Activated CD8-positive, alpha-beta T cell treated with anti-CD3 and anti-CD28 coated beads, Interleukin-2, amount 10 ng/mL, durations not matched to agents 7 days and 5 days (primary cell): ENCODE data around the gene GPX4. TPM values are rescaled to one million over a fixed set of nuclear protein-coding genes. Genes with fewer than 3 reads are reported as not detected.

Experiments
- ATAC-seq: fragments of 150-1000 bp; cut with Tn5 transposase; one replicate; pipeline ENCODE4 v1.10.0; 2021; ENCODE audit warnings: moderate library complexity
- CTCF ChIA-PET: fragments of 350-600 bp; sonication (Branson Sonifier 250); formaldehyde crosslinking; loops from one replicate; lab custom pipeline; 2021; ENCODE audit warnings: antibody characterized with exemption; lab: Charles Lee
- POLR2A ChIA-PET: fragments of 350-600 bp; sonication (Branson Sonifier 250); formaldehyde crosslinking; loops from one replicate; lab custom pipeline; 2021; ENCODE audit warnings: antibody characterized with exemption; lab: Charles Lee
- DNase-seq: peaks from one replicate; pipeline ENCODE4 v3.0.0-alpha.2; 2020
- H3K27ac Mint-ChIP-seq: one replicate; pipeline ENCODE4 v1.8.0; 2021; ENCODE audit warnings: mild to moderate bottlenecking, mixed read lengths
- H3K27me3 Mint-ChIP-seq: one replicate; pipeline ENCODE4 v1.8.0; 2021; ENCODE audit warnings: low read depth, mixed read lengths
- H3K36me3 Mint-ChIP-seq: one replicate; pipeline ENCODE4 v1.8.0; 2021; ENCODE audit warnings: low read depth, mixed read lengths
- H3K4me1 Mint-ChIP-seq: one replicate; pipeline ENCODE4 v1.8.0; 2021; ENCODE audit warnings: low read depth, mixed read lengths
- H3K4me3 Mint-ChIP-seq: one replicate; pipeline ENCODE4 v1.8.0; 2021; ENCODE audit warnings: mild to moderate bottlenecking, mixed read lengths
- H3K9me3 Mint-ChIP-seq: one replicate; pipeline ENCODE4 v1.8.0; 2022; ENCODE audit warnings: mixed read lengths; ENCODE audit not compliant: insufficient read depth
- total RNA-seq, 2 experiments: library from RNA; stranded (reverse); gene quantifications; one replicate each; pipeline ENCODE4 v1.2.3, GENCODE V29; 2021

GPX4 gene
- total RNA-seq, 2 experiments from 2014 or later = 174 to 177 TPM

GRCh38 chr19:1105873-1106840 lies 2.4 kb downstream of the GPX4 start:
- H3K4me3 Mint-ChIP-seq = peak overlapping the region; percentile 58
- H3K27me3 Mint-ChIP-seq = no peaks in the 10 kb centered on the region
- ChIA-PET POLR2A (interaction anchor here (0.5 to 1.0 kb wide), 3 partner anchors 11 to 306 kb away, joined by 3 to 4 read pairs (median 3); partner anchors contain the start of gene ABCA7), CTCF (no interaction called here)
- no peak for DNase-seq
- no peak for ATAC-seq
- peaks cover 32% of the 10 kb centered on the region for H3K4me1 Mint-ChIP-seq
- peak overlapping the region; percentile 34 for H3K27ac Mint-ChIP-seq
- H3K9me3 Mint-ChIP-seq = no peaks in the 10 kb centered on the region
- H3K36me3 Mint-ChIP-seq = peaks cover 4% of the 10 kb centered on the region

DNA sequence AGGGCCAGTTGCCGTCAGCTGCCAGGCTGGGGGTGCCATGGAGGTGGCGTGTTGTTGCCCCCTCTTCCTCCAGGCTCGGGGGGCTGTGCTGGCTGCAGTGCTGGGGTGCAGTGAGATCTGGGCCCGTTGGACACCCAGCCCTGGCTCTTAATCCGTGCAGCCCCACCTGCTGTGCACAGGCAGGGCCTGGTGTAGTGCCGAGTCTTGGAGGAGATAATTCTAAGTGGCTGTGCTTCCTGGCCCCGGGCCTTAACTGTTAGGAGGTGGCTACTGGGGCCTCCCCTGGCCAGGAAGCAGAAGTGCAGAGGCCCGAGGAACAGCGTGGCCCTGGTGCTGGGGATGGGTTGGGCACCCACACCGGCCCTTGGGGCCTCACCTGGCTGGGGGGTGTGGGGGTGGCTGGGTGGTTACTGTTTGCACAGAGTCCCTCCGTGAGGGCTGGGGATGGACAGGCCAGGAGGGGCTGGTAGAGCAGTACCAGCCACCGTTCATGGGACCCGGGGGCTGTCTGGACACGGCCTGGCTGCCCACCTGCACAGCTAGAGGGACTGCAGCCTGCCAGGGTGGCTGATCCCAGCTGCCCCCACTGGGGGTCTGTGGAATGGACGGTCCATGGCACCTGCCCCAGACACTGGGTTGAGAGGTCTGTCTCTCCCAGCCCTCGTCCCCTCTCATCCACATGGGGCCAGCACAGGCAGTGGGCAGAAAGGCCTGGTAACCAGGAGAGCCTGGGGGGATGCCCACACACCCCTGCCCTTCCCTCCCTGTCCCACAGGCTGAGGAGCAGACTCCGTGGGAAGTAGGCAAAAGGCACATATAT lies 3.3 kb downstream of the GPX4 start:
- DNase-seq (no peak), ATAC-seq (no peak)
- H3K27ac Mint-ChIP-seq = no peak overlapping the region
- CTCF ChIA-PET = no interaction called here
- peaks cover 6% of the 10 kb centered on the region for H3K36me3 Mint-ChIP-seq
- no peak overlapping the region for H3K4me3 Mint-ChIP-seq
- POLR2A ChIA-PET = no interaction called here
- H3K9me3 Mint-ChIP-seq = no peaks in the 10 kb centered on the region
- peaks cover 24% of the 10 kb centered on the region for H3K4me1 Mint-ChIP-seq
- no peaks in the 10 kb centered on the region for H3K27me3 Mint-ChIP-seq

GRCh38 chr19:1107661-1108261 lies 4.0 kb downstream of the GPX4 start:
- Mint-ChIP-seq H3K4me1 (peaks cover 18% of the 10 kb centered on the region), H3K36me3 (peaks cover 6% of the 10 kb centered on the region), H3K9me3 (no peaks in the 10 kb centered on the region), H3K27me3 (no peaks in the 10 kb centered on the region), H3K27ac (no peak overlapping the region), H3K4me3 (no peak overlapping the region)
- ChIA-PET POLR2A (no interaction called here), CTCF (no interaction called here)
- no peak for DNase-seq
- no peak for ATAC-seq

- no peaks in the 10 kb centered on the region for H3K27me3 Mint-ChIP-seq
- H3K4me3 Mint-ChIP-seq = no peak overlapping the region
- DNase-seq (no peak), ATAC-seq (no peak)
- peaks cover 14% of the 10 kb centered on the region for H3K4me1 Mint-ChIP-seq
- CTCF ChIA-PET = no interaction called here
- no peaks in the 10 kb centered on the region for H3K9me3 Mint-ChIP-seq
- POLR2A ChIA-PET = interaction anchor here (0.7 kb wide), 1 partner anchor 27 kb away, joined by 3 read pairs; no protein-coding TSS in a partner anchor
- no peak overlapping the region for H3K27ac Mint-ChIP-seq
- peaks cover 6% of the 10 kb centered on the region for H3K36me3 Mint-ChIP-seq
Observed at GRCh38 chr19:1108291-1109031, 4.7 kb downstream of the GPX4 start.

DNA sequence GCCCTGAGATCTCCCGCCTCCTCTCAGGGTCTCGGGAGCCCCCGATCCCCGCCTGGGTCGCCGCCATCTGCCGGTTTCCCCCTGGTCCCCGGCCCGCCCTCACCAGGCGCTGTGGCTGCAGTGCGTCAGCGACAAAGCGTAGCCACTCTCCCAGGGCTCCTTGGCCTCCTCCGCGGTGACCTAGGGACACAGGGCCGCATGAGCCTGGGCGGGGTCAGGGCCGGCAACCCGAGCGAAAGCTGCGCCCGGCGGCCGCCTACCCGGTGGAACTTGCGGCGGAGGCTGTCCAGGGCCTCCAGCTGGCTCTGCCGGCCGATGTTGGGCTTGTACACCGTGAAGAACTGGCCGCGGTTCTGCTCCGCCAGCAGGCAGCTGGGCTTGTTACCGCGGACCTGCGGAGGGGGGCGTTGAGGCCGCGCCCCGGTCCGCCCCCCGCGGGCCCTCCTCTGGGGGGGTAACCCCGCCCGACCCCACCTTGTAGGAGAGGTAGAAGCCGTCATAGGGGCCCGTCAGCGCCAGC lies 5.3 kb downstream of the GPX4 start:
- ChIA-PET CTCF (no interaction called here), POLR2A (interaction anchor here (0.7 kb wide), 1 partner anchor 28 kb away, joined by 3 read pairs; no protein-coding TSS in a partner anchor)
- DNase-seq (no peak), ATAC-seq (no peak)
- Mint-ChIP-seq H3K4me3 (no peak overlapping the region), H3K36me3 (peaks cover 6% of the 10 kb centered on the region), H3K27ac (no peak overlapping the region), H3K9me3 (no peaks in the 10 kb centered on the region), H3K4me1 (peaks cover 14% of the 10 kb centered on the region), H3K27me3 (no peaks in the 10 kb centered on the region)

DNA sequence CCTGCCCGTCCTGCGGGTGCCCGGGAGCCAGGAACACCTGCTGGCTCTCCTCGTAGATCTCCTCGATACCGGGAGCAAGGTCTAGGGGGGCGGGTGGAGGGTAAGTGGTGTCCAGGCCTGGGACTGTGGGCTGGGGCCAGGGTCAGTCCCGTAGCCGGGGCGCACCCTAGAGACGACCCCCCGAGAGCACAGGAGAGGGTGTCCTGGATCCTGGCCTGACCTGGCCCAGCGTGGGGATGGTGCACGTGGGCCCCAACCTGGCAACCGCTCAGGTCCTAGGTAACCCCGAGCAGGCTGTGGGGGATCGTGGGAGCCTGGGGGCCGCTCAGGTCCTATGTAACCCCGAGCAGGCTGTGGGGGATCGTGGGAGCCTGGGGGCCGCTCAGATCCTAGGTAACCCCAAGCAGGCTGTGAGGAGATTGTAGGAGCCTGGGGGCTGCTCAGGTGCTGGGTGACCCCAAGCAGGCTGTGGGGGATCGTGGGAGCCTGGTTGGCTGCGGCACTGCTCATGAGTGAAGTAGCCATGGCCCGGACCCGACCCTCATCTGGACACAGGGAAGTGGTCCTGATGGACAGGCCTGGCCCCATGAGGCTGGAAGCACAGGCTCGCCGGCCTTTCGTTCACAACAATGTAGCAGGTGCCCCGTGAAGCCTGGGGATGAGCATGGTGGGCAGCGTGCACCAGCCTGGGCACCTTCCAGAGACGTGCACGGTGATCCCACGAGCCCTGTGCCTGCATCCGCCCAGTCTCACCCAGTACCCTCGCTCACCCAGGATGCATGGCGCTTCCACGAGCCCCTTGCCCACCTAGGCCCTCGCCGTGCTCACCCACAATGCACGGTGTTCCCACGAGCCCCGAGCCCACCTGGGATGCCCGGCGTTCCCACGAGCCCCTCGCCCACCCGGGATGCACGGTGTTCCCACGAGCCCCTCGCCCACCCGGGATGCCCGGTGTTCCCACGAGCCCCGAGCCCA lies 6.2 kb downstream of the GPX4 start:
- DNase-seq (no peak), ATAC-seq (no peak)
- Mint-ChIP-seq H3K36me3 (peaks cover 6% of the 10 kb centered on the region), H3K27ac (no peak overlapping the region), H3K4me1 (peaks cover 13% of the 10 kb centered on the region), H3K9me3 (no peaks in the 10 kb centered on the region), H3K4me3 (no peak overlapping the region), H3K27me3 (no peaks in the 10 kb centered on the region)
- POLR2A ChIA-PET = no interaction called here
- CTCF ChIA-PET = no interaction called here

DNA sequence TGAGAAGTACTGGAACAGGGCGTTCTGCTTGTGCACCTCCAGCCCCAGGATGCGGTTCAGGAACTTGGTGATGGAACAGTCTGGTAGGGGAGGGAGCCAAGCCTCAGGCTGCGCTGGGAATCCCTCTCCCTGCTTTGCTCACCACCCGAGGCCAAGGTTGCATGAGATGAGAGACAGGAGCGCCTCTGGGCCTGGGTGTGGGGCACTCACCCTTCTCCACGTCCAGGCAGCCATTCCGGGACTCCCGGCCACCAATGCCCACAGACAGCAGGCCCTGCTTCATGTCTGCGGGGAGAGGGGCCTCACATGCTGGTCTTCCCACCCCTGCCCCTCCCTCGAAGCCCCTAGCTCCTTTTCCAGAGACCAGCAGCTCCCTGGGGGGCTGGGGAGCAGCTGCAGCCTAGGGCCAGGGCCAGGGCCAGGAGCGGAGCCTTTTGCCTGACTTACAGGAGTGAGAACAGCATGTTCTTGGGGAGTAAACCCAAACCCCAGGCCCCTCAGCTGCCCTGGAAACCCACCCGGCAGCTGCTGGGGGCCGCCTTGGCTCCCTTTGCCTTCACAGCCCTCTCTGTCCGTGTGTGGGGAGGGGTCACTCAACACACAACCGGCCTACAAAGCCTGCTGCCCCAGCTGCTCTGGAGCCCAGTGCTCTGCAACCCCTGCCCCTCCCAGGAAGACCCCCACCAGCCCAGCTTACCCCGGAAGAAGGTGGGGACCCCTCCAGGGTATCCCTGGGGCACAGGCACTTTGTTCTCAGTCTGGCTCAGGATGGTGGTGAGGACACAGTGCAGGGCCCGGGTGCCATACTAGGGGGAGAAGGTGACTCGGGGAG lies 7.2 kb downstream of the GPX4 start:
- no peaks in the 10 kb centered on the region for H3K9me3 Mint-ChIP-seq
- CTCF ChIA-PET = interaction anchor here (0.8 kb wide), 1 partner anchor 88 kb away, joined by 3 read pairs; no protein-coding TSS in a partner anchor
- no peak overlapping the region for H3K4me3 Mint-ChIP-seq
- peaks cover 6% of the 10 kb centered on the region for H3K36me3 Mint-ChIP-seq
- POLR2A ChIA-PET = no interaction called here
- no peak for ATAC-seq
- no peak for DNase-seq
- no peaks in the 10 kb centered on the region for H3K27me3 Mint-ChIP-seq
- H3K27ac Mint-ChIP-seq = no peak overlapping the region
- peaks cover 5% of the 10 kb centered on the region for H3K4me1 Mint-ChIP-seq

DNA sequence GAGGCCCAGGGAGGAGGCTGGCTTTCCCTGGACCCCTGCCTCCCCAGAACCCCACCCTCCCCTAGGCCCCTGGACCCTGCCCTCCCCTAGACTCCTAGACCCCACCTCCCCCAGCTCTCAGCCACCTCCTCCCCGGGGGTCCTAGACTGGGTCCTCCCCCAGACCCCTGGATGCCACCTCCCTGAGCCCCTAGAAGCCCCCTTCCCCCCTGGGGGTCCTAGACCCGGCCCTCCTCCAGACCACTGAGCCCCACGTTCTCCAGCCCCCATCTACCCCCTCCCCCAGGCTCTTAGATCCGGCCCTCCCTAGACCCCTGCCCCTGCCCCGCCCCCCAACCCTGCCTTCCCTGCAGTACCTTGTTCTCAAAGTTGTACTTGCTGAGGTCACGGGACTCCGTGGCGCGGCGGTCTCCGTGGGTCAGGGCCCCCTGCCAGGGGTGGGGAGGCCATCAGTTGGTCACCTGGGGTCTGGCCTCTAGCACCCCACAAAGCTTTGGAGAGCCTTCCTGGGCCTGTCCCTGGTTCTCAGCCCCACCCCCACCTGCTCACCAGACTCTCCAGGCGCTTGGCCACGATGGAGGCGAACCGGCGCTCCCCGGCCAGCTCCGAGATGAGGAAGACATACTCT lies 8.0 kb downstream of the GPX4 start:
- DNase-seq (no peak), ATAC-seq (no peak)
- Mint-ChIP-seq H3K36me3 (peaks cover 5% of the 10 kb centered on the region), H3K4me3 (no peak overlapping the region), H3K4me1 (peaks cover 4% of the 10 kb centered on the region), H3K27ac (no peak overlapping the region), H3K9me3 (no peaks in the 10 kb centered on the region), H3K27me3 (no peaks in the 10 kb centered on the region)
- CTCF ChIA-PET = interaction anchor here (0.8 to 2.4 kb wide), 4 partner anchors 18 to 91 kb away, joined by 3 to 18 read pairs (median 12); no protein-coding TSS in a partner anchor
- POLR2A ChIA-PET = no interaction called here

DNA sequence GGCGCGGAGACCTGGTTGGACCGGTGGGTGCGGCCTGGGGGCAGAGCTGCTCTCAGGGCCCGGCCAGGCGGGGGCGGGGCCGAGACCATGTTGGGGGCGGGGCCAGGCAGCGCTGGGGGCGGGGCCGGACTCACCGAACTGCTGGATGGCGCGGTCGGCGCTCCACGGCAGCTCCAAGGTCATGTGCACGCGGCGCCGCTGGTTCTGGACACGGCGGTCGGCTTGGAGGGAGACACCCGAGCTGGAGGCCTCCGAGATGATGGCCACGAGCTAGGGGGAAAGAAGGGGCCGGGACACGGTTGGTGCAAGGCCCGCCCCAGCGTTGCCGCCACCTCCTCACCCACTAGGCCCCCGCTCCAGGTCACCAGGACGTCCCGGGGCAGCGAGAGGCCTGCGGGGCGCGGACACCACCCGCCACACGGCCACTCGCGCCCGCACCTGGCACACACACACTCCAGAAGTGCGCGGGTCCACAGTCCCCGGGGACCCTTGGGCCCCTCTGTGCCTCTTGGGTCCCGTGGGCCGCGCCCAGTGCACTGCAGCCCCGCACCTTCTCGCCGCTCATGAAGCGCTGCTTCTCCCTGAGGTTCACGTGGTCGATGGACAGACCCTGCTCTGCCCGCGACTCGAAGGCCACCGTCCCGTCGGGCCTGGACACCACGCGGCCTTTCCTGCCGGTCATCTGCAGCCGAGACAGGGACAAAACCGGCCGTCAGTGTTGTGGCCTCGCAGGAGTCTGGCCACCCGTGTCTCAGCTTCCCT lies 8.7 kb downstream of the GPX4 start:
- peaks cover 4% of the 10 kb centered on the region for H3K4me1 Mint-ChIP-seq
- no peak overlapping the region for H3K27ac Mint-ChIP-seq
- H3K27me3 Mint-ChIP-seq = no peaks in the 10 kb centered on the region
- ATAC-seq (no peak), DNase-seq (no peak)
- ChIA-PET CTCF (interaction anchor here (1.1 to 2.4 kb wide), 10 partner anchors 11 to 154 kb away, joined by 3 to 18 read pairs (median 8); no protein-coding TSS in a partner anchor), POLR2A (interaction anchor here (0.8 to 1.1 kb wide), 2 partner anchors 98 to 157 kb away, joined by 3 read pairs; partner anchors contain the start of gene CIRBP)
- no peaks in the 10 kb centered on the region for H3K9me3 Mint-ChIP-seq
- peaks cover 3% of the 10 kb centered on the region for H3K36me3 Mint-ChIP-seq
- H3K4me3 Mint-ChIP-seq = no peak overlapping the region
